Testis (tissue), 2 donors: ENCODE results near the gene XRCC4.

ENCODE experiments used
- CTCF ChIP-seq, 3 experiments: fragments of 450-650 bp in 2 of 3; fragments of 200-600 bp in 1 of 3; sonication (generic) in 1 of 3; IDR thresholded peaks; one replicate each; pipeline ENCODE4 v1.5.1; 2016 to 2019; ENCODE audit warnings: antibody characterized with exemption in 3 of 3, mild to moderate bottlenecking in 2 of 3, moderate library complexity in 1 of 3
- POLR2A ChIP-seq: fragments of 450-650 bp; IDR thresholded peaks from one replicate; pipeline ENCODE4 v1.6.1; 2017; ENCODE audit warnings: antibody characterized with exemption, mild to moderate bottlenecking, moderate library complexity

- TF ChIP-seq CTCF (IDR thresholded peaks at IDR 0.05) = no peak
- no peak for TF ChIP-seq POLR2A
Measured at GRCh38 chr5:83299353-83299752, 222.0 kb downstream of the XRCC4 start.
